CD4-positive, alpha-beta T cell treated with Interleukin-2 at 100 ng/mL for 4 hours (primary cell): Measurements from ENCODE around the gene ALPK3.

ENCODE experiments used
- DNase-seq: peaks from one replicate; pipeline ENCODE4 v3.0.0-alpha.2; 2020; ENCODE audit warnings: low spot score

Gene ALPK3

DNA sequence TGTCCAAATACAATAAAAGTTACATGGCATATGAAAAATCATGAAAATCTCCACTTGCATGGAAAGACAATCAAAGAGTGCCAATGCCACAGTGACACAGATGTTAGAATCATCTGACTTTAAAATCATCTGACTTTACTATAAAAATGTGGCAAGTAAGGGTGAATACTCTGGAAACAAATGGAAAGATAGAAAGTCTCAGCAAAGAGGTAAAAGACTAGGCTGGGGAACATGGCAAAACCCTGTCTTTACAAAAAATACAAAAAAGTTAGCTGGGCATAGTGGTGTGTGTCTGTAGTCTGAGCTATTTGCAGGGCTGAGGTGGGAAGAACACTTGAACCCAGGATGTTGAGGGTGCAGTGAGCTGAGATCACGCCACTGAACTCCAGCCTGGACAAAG lies 29.1 kb downstream of the ALPK3 start:
- no peak for DNase-seq

DNA sequence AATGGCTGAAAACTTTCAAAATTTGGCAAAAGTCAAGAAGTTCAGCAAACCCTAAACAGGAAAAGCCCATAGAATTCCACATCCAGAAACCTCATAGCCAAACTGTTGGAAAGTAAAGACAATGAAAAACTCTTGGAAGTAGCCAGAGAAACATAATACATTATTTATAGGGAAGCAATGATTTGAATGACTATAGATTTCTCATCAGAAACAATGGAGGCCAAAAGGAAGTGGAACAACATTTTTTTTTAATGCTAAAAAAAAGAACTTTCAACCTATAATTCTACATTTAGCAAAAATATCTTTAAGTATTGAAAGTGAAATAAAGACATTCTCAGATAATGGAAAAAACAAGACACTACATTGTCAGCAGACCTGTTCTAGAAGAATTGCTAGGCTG lies 30.2 kb downstream of the ALPK3 start:
- DNase-seq: no peak

DNA sequence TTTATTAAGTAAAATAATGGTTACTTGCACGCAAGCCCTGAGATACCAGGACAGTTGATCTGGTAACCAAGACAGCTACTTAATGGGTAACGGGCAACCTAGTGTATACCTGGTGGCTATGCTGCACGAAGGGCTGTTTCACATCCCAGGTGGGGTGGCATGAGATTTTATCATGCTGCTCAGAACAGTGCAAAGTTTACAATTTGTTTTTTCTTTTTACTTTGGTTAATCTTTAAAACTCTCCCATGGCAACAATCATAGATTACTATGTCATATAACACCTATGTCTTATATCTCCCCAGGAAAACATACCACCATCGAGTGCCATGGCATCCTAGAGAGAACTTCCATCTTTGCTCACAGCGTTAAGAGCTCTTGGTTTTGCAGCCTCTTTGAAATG lies 35.1 kb downstream of the ALPK3 start:
- no peak for DNase-seq

DNA sequence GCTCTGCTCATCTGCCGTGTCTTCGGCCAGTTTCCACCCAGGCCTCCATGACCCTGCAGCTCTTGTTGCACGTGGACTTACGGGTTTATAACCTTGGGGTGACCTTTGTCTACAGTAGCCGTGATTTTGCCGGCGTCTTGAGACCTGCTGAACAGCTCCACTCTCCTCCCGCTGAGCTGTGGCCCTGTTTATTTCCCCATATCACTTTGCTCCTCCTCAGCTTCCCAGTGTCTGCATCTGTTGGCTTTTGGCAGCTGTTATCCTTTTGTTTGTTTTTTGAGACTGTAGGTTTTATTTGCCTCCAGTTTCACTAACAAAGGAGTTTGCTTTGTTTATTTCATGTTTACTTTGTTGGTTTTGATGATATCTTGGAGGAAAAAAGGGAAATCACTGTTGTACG lies 38.0 kb downstream of the ALPK3 start:
- no peak for DNase-seq

DNA sequence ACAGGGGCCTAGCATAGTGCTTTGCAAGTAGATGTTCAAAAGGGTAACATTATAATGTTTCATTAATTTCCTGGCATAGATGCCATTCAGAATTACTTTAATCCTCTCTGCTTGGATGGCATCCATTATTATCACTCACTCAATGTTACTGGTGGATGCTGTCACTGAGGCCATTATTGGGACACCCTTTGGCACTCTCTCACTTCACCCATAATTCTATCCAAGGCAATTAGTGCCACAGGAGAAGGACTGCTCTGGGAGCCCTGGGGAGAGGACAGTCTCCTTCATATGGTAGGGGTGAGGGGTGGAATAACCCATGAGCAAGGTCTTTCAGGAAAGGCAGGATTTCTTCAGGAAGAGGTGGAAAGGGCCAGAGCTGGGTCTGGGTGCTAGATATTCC lies 38.6 kb downstream of the ALPK3 start:
- DNase-seq: no peak

DNA sequence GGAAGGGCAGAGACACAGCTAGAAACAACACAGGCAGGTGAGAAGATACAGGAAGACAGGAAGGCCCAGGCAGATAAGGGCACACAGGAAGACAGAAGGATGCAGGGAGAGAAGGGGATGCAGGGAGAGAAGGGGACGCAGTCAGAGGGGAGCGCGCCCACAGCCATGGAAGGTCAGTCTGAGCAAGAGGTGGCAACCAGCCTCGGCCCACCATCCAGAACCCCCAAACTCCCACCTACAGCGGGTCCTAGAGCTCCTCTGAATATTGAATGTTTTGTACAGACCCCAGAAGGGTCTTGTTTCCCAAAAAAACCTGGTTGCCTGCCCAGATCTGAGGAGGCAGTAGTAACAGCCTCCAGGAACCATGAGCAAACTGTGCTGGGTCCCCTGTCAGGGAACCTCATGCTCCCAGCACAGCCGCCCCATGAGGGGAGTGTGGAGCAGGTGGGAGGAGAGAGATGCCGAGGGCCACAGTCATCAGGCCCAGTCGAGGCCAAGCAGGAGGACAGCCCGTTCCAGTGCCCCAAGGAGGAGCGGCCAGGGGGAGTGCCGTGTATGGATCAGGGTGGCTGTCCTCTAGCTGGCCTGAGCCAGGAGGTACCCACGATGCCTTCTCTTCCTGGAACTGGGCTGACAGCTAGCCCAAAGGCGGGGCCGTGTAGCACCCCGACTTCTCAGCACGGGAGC lies 39.7 kb downstream of the ALPK3 start:
- no peak for DNase-seq

DNA sequence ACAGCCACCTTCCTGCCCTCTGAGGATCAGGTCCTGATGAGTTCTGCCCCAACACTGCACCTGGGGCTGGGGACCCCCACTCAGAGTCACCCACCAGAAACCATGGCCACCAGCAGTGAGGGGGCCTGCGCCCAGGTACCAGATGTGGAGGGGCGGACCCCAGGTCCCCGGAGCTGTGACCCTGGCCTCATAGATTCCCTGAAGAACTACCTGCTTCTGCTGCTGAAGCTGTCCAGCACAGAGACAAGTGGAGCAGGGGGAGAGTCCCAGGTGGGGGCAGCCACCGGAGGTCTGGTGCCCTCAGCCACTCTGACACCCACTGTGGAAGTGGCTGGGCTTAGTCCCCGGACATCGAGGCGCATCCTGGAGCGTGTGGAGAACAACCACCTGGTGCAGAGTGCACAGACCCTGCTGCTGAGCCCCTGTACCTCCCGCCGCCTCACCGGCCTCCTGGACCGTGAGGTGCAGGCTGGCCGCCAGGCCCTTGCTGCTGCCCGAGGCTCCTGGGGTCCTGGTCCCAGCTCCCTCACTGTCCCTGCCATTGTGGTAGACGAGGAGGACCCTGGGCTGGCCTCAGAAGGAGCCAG lies 40.4 kb downstream of the ALPK3 start:
- no peak for DNase-seq

DNA sequence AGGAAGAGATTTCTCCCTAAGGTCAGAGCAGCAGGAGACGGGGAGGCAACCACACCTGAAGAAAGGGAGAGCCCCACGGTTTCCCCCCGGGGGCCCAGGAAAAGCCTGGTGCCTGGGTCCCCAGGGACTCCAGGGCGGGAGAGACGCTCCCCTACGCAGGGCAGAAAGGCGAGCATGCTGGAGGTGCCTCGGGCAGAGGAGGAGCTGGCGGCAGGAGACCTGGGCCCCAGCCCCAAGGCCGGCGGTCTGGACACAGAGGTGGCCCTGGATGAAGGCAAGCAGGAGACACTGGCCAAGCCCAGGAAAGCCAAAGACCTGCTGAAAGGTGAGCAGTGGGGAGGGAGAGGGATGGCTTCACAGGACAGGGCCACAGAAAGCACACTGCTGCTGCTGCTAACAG lies 41.1 kb downstream of the ALPK3 start:
- no peak for DNase-seq

DNA sequence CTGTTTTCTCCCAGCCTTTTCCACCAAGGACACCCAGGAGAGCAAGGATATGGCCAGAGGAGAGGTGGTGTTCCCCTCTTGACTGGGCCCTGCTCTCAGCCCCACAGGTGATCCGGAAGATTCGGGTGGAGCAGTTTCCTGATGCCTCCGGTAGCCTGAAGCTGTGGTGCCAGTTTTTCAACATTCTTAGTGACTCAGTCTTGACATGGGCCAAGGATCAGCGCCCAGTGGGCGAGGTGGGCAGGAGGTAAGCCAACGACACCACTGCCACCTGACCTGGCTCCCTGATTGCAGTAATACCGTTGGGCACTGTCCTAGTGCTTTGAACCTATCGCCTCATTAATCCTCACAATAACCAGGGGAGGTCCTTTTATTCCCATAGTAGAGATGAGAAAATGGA lies 42.0 kb downstream of the ALPK3 start:
- no peak for DNase-seq

DNA sequence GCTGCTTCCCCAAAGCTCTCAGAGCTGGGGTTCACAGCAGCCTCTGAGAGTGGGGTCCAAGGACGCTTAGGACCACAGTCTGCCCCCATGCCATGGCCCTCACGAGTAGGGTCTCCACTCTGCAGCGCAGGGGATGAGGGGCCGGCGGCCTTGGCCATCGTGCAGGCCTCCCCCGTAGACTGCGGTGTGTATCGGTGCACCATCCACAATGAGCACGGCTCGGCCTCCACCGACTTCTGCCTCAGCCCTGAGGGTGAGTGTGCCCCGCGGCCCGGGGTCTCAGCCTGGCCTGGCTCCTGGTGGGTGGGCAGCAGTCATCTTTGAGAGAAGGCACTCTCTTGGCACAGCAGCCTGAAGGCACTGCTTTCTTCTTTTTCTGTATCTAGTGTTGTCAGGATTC lies 42.5 kb downstream of the ALPK3 start:
- no peak for DNase-seq

DNA sequence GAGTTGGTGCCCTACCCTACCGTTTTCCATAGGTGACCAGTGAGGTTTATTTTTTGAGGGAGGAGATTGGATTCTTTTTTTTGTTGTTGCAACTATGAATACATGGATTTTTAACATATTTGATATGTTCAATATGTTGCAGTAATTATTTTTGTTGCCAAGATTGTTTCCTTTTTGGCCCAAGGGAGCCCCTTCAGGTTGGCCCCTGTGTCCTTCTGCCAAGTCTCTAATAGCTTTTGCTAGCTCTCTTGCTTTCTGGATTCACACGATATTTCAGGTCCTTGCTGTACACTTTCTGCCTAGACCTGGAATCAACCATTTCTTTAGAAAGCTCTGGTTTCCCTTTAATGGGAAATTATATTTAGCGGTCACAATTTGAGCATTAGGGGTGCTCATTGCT lies 44.6 kb downstream of the ALPK3 start:
- no peak for DNase-seq

DNA sequence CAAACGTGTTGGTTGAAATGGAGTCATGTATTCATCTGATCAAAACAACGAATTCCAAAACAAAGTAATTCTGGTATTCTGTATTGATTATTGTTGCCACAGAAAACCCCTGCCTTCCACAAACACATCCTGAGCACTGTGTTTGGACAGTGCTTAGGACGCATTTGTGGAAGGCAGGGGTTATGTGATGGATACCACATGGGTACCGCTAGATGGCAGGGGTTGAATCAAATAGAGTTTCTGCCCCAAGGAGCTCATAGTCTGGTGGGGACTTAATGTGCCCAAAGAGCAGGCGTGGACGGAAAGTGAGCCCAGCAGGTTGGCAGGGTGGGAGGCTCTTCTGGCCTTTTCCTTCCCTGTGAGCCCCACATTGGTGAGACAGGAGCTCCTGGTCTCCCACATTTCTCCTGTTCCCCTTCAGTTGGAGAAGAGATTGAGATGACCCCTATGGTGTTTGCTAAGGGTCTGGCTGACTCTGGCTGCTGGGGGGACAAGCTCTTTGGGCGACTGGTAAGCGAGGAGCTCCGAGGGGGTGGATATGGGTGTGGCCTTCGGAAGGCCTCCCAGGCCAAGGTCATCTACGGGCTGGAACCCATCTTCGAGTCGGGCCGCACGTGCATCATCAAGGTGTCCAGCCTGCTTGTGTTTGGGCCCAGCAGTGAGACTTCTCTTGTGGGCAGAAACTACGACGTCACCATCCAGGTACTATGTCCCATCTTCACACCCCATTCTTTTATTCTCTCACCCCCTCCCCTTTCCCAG lies 45.2 kb downstream of the ALPK3 start:
- DNase-seq: no peak

DNA sequence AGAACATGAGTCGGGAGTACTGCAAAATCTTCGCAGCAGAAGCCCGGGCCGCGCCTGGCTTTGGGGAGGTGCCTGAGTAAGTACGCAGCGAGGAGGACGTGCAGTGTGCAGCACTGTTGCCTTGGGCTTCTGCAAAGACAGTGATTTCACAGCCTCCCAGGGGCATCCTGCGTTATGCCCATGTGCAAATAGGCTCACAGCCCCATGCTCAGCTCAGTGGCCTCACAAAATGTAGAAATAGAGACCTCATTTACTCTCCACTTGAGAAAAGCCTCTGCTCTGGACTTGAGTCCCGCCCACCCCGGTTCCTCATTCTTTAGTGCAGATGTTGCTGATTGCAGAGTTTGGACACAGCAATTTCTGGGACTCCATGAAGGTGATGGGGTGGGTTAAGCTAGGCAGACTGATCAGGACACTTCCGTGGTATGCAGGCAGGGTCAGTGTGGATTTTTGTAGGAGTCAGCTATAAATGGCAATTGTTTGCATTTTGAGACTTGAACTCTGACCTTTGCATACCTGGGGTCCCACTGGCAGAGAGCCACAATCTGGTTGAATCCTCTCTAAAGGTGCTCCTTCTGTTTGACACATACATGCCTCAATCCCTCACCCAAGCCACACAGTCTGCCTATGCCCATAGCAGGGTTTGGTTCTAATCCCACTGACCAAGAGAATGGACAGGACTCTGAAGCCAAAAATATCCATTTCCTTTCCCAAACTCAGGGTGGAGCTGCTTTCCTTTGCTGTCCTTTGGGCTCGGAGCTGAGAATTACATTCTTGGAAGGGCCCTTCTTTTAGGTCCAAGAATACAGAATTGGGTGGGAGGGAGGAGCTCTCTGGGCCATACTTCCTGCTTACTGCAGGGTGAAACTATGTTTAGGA lies 46.6 kb downstream of the ALPK3 start:
- DNase-seq: no peak

DNA sequence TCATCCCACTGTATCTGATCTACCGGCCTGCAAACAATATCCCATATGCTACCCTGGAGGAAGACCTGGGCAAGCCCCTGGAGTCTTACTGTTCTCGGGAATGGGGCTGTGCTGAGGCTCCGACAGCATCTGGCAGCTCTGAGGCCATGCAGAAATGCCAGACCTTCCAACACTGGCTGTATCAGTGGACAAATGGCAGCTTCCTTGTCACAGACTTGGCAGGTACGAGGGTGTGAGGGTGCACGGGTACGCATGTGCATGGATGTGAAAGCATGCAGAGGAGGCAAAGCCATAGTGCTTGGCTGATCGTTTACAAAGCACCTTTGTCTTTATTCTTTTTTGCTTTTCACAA lies 47.3 kb downstream of the ALPK3 start:
- no peak for DNase-seq

DNA sequence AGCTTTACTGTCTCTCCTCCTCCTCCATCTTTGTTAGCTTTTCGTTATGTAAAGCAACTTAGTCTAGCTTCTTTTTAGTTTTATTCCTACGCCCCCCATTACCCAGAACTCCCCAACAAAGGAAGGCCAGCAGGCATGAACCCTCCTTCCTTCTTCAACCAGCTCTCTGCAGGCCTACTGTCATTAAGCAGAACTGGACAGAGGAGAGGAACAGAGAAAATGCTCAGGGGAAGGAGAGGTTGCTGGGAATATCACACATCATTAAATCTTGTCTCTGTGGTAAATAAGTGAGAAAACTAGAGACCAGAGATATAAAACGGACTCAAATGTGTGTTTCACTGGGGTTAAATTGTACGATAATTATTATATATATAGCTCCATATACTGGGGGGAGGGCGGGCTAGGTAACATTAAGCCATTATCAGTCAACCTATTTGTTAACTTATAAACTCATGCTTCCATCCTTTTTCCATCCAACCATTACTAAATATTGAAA lies 48.0 kb downstream of the ALPK3 start:
- DNase-seq: no peak

DNA sequence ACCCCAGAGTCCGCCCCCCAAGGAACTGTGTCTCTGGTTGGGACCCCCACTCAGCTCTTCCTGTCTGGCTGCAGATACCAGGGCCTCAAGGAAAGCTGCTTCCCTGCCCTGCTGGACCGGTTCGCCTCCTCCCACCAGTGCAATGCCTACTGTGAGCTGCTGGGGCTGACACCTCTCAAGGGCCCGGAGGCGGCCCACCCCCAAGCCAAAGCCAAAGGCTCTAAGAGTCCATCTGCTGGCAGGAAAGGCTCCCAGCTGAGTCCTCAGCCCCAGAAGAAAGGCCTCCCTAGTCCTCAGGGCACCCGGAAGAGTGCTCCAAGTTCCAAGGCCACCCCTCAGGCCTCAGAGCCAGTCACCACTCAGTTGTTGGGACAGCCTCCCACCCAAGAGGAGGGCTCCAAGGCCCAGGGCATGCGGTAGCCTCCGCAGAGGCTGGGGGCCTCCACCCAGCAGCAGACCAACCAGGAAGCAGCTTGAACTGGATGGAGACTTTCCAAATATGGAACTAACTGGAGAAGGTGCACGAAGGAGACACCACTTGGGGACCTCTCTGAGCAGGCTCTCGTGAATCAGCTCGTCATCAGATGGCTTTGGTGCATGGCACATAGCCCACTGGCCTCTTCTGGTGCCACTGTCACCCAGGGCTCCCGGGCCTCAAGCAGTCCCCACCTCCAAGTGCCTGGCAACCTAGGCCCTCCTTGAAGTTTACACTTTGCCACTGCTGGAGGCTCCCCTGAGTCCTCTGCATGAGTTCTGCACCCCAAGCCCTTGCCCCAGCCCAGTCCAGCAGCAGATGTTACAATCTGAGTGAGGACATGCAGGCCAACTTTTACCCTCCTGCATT lies 51.1 kb downstream of the ALPK3 start:
- no peak for DNase-seq

DNA sequence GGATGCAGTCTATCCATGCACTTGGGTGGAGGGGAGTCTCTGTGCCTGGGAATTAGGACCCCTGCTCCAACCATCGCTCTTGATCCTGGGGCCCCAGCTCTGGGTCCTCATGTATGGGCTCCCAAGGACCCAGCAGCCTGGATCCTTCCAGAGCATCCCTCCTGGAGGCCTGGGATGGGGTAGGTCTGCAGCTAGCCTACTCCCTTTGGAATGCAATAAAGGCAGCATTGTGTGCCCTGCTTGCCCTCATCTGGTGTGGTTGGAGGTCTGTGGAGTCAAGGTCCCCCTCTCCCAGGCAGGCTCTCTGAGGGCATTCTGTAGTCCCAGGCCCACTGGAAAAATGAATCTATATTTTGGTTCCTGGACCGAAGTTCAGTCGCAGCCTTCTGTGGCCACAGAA lies 52.4 kb downstream of the ALPK3 start:
- DNase-seq: no peak

DNA sequence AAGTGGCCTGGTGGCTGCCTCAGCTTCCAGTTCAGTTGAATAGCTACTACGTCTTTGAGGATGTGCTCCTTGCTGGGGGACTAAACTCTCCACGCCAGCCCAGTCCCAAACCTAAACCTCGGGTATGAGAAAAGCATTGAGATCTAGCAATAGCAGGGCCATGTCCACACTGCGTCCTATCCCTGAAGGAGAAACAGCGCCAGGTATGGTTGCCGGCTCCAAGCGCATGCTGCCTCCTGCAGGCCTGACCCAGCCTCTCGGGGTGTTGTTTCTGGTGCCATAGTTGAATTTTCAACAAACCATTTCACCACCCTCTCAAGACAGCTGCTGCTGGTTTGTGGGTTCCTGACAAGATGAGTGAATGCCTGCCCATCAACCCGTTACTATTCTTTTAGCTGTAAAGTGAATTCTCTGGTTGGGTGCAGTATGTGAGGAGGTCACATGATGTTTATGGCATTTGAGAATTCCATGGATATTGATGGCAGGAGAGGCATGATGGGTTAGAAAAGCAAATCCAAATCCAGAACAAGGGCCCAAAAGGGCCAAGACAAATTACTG lies 54.4 kb downstream of the ALPK3 start:
- no peak for DNase-seq

DNA sequence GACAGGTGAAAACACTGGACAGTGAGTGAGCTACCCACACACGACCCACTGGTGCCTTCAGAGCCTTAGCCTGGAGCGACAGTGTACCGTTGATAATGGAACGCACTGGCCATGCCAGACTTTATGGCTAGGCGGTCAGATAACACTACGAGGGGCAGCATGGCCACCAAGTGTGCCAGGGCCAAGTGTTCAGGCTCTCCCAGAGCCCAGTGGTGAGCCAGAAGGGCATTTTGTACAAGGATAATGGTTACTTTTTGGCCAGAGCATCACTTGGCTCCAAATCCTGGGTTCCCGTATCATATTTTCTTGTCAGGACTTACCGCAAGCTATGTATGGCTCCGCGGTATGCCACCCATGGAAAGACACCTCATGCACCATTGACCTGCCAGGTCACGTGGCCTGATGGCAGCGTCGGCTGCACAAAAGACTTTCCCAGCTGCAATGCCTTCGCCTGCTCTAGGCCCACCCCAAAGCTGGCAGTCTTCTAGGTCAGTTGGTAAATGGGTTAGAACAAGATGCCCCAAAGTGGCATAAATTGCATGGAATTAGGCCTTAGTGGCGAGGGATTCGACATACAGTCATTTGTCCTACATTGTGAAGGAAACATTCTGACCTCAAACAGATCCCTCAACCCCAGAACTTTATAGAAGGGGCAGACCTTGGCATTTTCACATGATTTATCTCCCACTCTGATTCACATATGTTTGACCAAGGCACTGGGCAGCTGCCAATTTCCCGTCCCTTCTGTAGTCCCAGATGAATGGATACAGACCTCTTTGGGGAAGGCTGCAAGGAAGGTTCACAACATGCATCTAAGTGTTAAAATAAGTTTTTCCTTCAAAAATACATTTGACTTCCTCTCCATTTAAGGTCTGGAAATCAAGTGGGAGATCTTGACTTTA lies 55.1 kb downstream of the ALPK3 start:
- DNase-seq: no peak

DNA sequence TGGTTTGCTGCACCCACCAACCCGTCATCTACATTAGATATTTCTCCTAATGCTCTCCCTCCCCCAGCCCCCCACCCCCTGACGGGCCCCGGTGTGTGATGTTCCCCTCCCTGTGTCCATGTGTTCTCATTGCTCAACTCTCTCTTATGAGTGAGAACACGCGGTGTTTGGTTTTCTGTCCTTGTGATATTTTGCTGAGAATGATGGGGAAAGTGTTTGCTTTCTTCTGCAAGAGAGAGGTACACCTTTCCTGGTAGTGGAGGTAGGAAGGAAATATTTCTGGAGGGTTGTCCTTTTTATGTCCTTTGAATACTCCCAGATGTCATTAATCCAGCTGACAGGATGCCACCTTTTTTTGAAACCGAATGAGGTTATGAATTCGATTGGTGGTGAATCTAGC lies 56.8 kb downstream of the ALPK3 start:
- DNase-seq: no peak
